K562 (cell line): ENCODE measurements around the gene COL24A1. TPM values are rescaled to one million over a fixed set of nuclear protein-coding genes. Genes with fewer than 3 reads are reported as not detected.

Experiments used
- ATAC-seq: fragments of 200-7000 bp; cut with Tn5 transposase; 3 replicates; pipeline ENCODE4 v1.9.1; 2020; ENCODE audit warnings: moderate library complexity
- BruUV-seq: library from RNA; stranded (reverse); fragments of 400-500 nt; replicated peaks from 2 replicates; lab custom pipeline; 2021; lab: Mats Ljungman, UMichigan
- CTCF ChIA-PET: fragments of 300-600 bp; formaldehyde crosslinking; extraction: SDS; loops from one replicate; lab custom pipeline; 2021; ENCODE audit warnings: low intra/inter-chr PET ratio; lab: Yijun Ruan, JAX
- POLR2A ChIA-PET: fragments of 300-600, 350-650 bp; sonication (Branson Sonifier 250); formaldehyde crosslinking; extraction: SDS; loops from one replicate; lab custom pipeline; 2021; ENCODE audit warnings: antibody characterized with exemption, inconsistent platforms; lab: Yijun Ruan, JAX
- DNase-seq, 4 experiments: peaks; one replicate each; pipeline versions ENCODE4 v3.0.0 to v3.0.0-alpha.2; 2011 to 2018; ENCODE audit warnings: low spot score in 3 of 4, mixed read lengths in 3 of 4; ENCODE audit errors: extremely low read depth in 1 of 4
- FAIRE-seq: peaks from 2 replicates; lab custom pipeline; 2011; peaks lifted over from hg19 to GRCh38; lab: Jason Lieb, UNC
- H2AFZ ChIP-seq: 2 replicates; pipeline ENCODE4 v1.6.0; 2011; ENCODE audit warnings: low read depth, low read length, control low read depth, inconsistent platforms
- H3K27ac ChIP-seq: fragments of 200-600 bp; 3 replicates; pipeline ENCODE4 v1.8.0; 2011; ENCODE audit warnings: low read depth, mild to moderate bottlenecking, control low read depth, inconsistent platforms, low read length, moderate library complexity, mixed read lengths; ENCODE audit errors: extremely low read depth
- H3K27me3 ChIP-seq, 2 experiments: fragments of 300-600 bp in 1 of 2; 2 replicates in 1 of 2; 3 replicates in 1 of 2; pipeline versions ENCODE4 v1.6.0 to v1.8.0; 2011; ENCODE audit warnings: inconsistent platforms in 2 of 2, low read length in 2 of 2, mild to moderate bottlenecking in 1 of 2, mixed read lengths in 1 of 2, moderate library complexity in 1 of 2; ENCODE audit not compliant: control insufficient read depth in 2 of 2, insufficient read depth in 2 of 2
- H3K36me3 ChIP-seq: fragments of 300-600 bp; 3 replicates; pipeline ENCODE4 v1.8.0; 2011; ENCODE audit warnings: mild to moderate bottlenecking, low read length, inconsistent platforms; ENCODE audit not compliant: control insufficient read depth, insufficient read depth
- H3K4me1 ChIP-seq, 2 experiments: fragments of 200-600 bp in 1 of 2; replicated peaks in 1 of 2; 2 replicates in 1 of 2; 3 replicates in 1 of 2; pipeline versions ENCODE4 v1.5.1 to v1.8.0; 2011; ENCODE audit warnings: inconsistent platforms in 2 of 2, low read length in 2 of 2, mild to moderate bottlenecking in 1 of 2, mixed read lengths in 1 of 2, moderate library complexity in 1 of 2; ENCODE audit not compliant: control insufficient read depth in 2 of 2, insufficient read depth in 2 of 2
- H3K4me2 ChIP-seq: 2 replicates; pipeline ENCODE4 v1.6.1; 2011; ENCODE audit warnings: low read length, control low read depth, inconsistent platforms, mixed read lengths; ENCODE audit not compliant: insufficient read depth
- H3K4me3 ChIP-seq: fragments of 200-600 bp; sonication (generic), shearing (Covaris generic); 2 replicates; pipeline ENCODE4 v1.5.1; 2016; ENCODE audit warnings: control low read depth, inconsistent platforms
- H3K79me2 ChIP-seq: fragments of 200-600 bp; 3 replicates; pipeline ENCODE4 v1.8.0; 2011; ENCODE audit warnings: low read length, inconsistent platforms; ENCODE audit not compliant: control insufficient read depth, insufficient read depth
- H3K9ac ChIP-seq, 2 experiments: 2 replicates each; pipeline versions ENCODE4 v1.6.0 to v1.6.1; 2011; ENCODE audit warnings: low read depth in 2 of 2, low read length in 2 of 2, control low read depth in 1 of 2, inconsistent platforms in 1 of 2, mild to moderate bottlenecking in 1 of 2, mixed read lengths in 1 of 2; ENCODE audit not compliant: insufficient read depth in 1 of 2
- H3K9me1 ChIP-seq: one replicate; pipeline ENCODE4 v1.6.0; 2011; ENCODE audit warnings: inconsistent platforms, mild to moderate bottlenecking, low read length, moderate library complexity; ENCODE audit not compliant: control insufficient read depth, insufficient read depth
- H3K9me3 ChIP-seq: replicated peaks from 2 replicates; pipeline ENCODE4 v1.5.1; 2011; ENCODE audit warnings: low read depth, low read length, inconsistent platforms; ENCODE audit not compliant: control insufficient read depth, insufficient read depth
- H4K20me1 ChIP-seq: replicated peaks from 2 replicates; pipeline ENCODE4 v1.6.1; 2011; ENCODE audit warnings: low read length, inconsistent platforms, mixed read lengths; ENCODE audit not compliant: control insufficient read depth, insufficient read depth
- ARID2 ChIP-seq: fragments of 450-650 bp; IDR thresholded peaks from 2 replicates; pipeline ENCODE4 v1.6.1; 2017; ENCODE audit warnings: antibody characterized with exemption, mild to moderate bottlenecking
- BDP1 ChIP-seq: IDR thresholded peaks from 3 replicates; pipeline ENCODE4 v1.6.1; 2011; ENCODE audit not compliant: insufficient read length, insufficient read depth
- CBX2 ChIP-seq: fragments of 200-600 bp; sonication (generic); IDR thresholded peaks from one replicate; pipeline ENCODE4 v1.6.1; 2012; ENCODE audit warnings: mild to moderate bottlenecking, low read length, inconsistent platforms; ENCODE audit not compliant: insufficient read depth, poor library complexity, severe bottlenecking
- CBX5 ChIP-seq: IDR thresholded peaks from 2 replicates; pipeline ENCODE4 v1.6.1; 2014; ENCODE audit warnings: low read depth, borderline replicate concordance
- ELK3 ChIP-seq: fragments of 450-650 bp; formaldehyde crosslinking; IDR thresholded peaks from 2 replicates; pipeline ENCODE4 v1.4.0; 2020; ENCODE audit warnings: mild to moderate bottlenecking
- LCOR ChIP-seq: sonication (generic); formaldehyde crosslinking; IDR thresholded peaks from 2 replicates; pipeline ENCODE4 v1.8.0; 2022; ENCODE audit warnings: mild to moderate bottlenecking, missing genetic modification reagents
- NFYB ChIP-seq: IDR thresholded peaks from 2 replicates; pipeline ENCODE4 v1.6.1; 2011; ENCODE audit warnings: mild to moderate bottlenecking, moderate library complexity; ENCODE audit not compliant: insufficient read length; ENCODE audit errors: extremely low read depth
- PHB2 ChIP-seq: fragments of 450-650 bp; IDR thresholded peaks from 2 replicates; pipeline ENCODE4 v1.6.1; 2017; ENCODE audit warnings: low read depth
- PREB ChIP-seq: sonication (generic); formaldehyde crosslinking; IDR thresholded peaks from 2 replicates; pipeline ENCODE4 v1.8.1; 2023; ENCODE audit warnings: mild to moderate bottlenecking, missing genetic modification reagents
- SMARCE1 ChIP-seq: fragments of 450-650 bp; IDR thresholded peaks from 2 replicates; pipeline ENCODE4 v1.7.1; 2016; ENCODE audit warnings: mild to moderate bottlenecking
- SRF ChIP-seq, 2 experiments: fragments of 250-450, 450-650 bp in 1 of 2; sonication (Bioruptor Pico) in 1 of 2; sonication (generic) in 1 of 2; formaldehyde crosslinking; IDR thresholded peaks; 2 replicates each; pipeline versions ENCODE4 v1.5.0 to v1.5.1; 2020 to 2022; ENCODE audit warnings: mild to moderate bottlenecking in 1 of 2, missing genetic modification reagents in 1 of 2
- USF1 ChIP-seq: sonication (generic); formaldehyde crosslinking; IDR thresholded peaks from 2 replicates; pipeline ENCODE4 v1.9.0; 2022; ENCODE audit warnings: mild to moderate bottlenecking, missing genetic modification reagents
- WGBS: fragments of 100-300 bp; shearing (Covaris generic); methylation state at CpG from one replicate; pipeline ENCODE4 v1.1.6; 2016; ENCODE audit warnings: low coverage, mixed read lengths; ENCODE audit not compliant: insufficient coverage; ENCODE audit errors: missing lambda C conversion rate; 5-methylcytosine and 5-hydroxymethylcytosine counted together
- in situ Hi-C: fragments of 300-500 bp; cut with MboI; formaldehyde crosslinking; loops from 4 replicates; pipeline ENCODE4 v1.15.0; 2018; ENCODE audit warnings: inconsistent platforms, mixed read lengths
- intact Hi-C: fragments of 100-400 bp; cut with micrococcal nuclease; formaldehyde crosslinking; loops from 2 replicates; pipeline ENCODE4 v1.14.2; 2022
- polyA plus RNA-seq, 8 experiments: library from polyadenylated mRNA; depleted of rRNA in 4 of 8; stranded (reverse) in 5 of 8; unstranded in 3 of 8; fragments of >200 nt; fragmentation: Nextera tagmentation in 2 of 8; fragmentation: Illumina TruSeq in 1 of 8; extraction: Ambion mirVana in 2 of 8; extraction: Trizol in 1 of 8; gene quantifications; 2 replicates each; pipeline versions ENCODE4 v1.2.1 to v1.2.3, GENCODE V29; 2011 to 2014; ENCODE audit warnings: inconsistent platforms in 1 of 8, missing spikeins in 1 of 8
- total RNA-seq, 7 experiments: library from RNA; depleted of rRNA in 6 of 7; stranded (reverse); fragments of >200 nt in 6 of 7; fragmentation: Illumina TruSeq in 2 of 7; extraction: Trizol in 2 of 7; gene quantifications; 2 replicates each; pipeline versions ENCODE4 v1.2.1 to v1.2.3, GENCODE V29; 2011 to 2021; ENCODE audit warnings: low replicate concordance in 1 of 7
- TF ChIP-seq, protein P1 (sequence below), 3 experiments: fragments of 200-800 bp in 1 of 3; sonication (Bioruptor generic) in 1 of 3; sonication (generic) in 1 of 3; formaldehyde crosslinking in 1 of 3; IDR thresholded peaks; 2 replicates each; pipeline versions ENCODE4 v1.6.1 to v1.8.0; 2016 to 2022; ENCODE audit warnings: mild to moderate bottlenecking in 2 of 3, missing compliant biosample characterization in 2 of 3, missing genetic modification characterization in 2 of 3, missing genetic modification reagents in 1 of 3

Gene COL24A1
- total and polyA plus RNA-seq, 9 of the 15 experiments (the other 6 are each of a cell fraction or from before 2014, with no cell fraction given): 0.01 to 0.06 (median 0.03) TPM; not detected in 2

DNA sequence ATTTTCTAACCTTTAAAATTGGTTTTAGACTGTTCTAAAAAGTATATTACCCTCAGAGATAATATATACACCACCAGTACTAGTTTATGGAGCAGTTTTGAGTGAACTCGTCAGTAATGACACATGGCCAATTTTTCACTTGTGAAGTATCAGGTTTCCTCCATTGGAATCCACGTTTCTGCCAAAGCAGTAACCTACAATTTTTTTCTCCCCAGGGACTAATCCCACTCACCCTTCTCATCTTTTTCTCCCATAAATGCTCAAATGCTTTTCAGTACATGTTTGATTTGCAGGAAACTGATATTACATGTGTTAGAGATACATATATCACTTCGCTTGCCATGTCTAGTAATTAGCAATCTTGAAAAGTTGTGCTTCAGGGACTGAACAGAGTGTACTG lies 94.1 kb downstream of the COL24A1 start:
- no peaks in the 10 kb centered on the region for H4K20me1 ChIP-seq
- no peak for TF ChIP-seq USF1 (CRISPR knock-in tag)
- TF ChIP-seq SRF (CRISPR knock-in tag; IDR thresholded peaks at IDR 0.05): no peak
- no peak for TF ChIP-seq PREB (CRISPR knock-in tag)
- no peak for TF ChIP-seq PHB2
- no peak for TF ChIP-seq ELK3 (CRISPR knock-in tag)
- TF ChIP-seq ARID2: no peak
- TF ChIP-seq BDP1: no peak
- TF ChIP-seq LCOR: no peak
- TF ChIP-seq, protein P1, sequence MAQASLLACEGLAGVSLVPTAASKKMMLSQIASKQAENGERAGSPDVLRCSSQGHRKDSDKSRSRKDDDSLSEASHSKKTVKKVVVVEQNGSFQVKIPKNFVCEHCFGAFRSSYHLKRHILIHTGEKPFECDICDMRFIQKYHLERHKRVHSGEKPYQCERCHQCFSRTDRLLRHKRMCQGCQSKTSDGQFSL (CRISPR knock-in tag; IDR thresholded peaks at IDR 0.05): no peak
- TF ChIP-seq, protein P1 (tag; IDR thresholded peaks at IDR 0.05): no peak
- TF ChIP-seq NFYB: no peak
- TF ChIP-seq CBX2: no peak
- TF ChIP-seq SMARCE1: no peak
- no peak for TF ChIP-seq CBX5
- H3K9me3 ChIP-seq: no peaks in the 10 kb centered on the region
- H3K4me2 ChIP-seq: no peak overlapping the region
- no peak overlapping the region for H3K27ac ChIP-seq
- CTCF ChIA-PET: no interaction called here
- H3K79me2 ChIP-seq: no peaks in the 10 kb centered on the region
- no peaks in the 10 kb centered on the region for H3K4me1 ChIP-seq
- no peak for FAIRE-seq
- POLR2A ChIA-PET: no interaction called here
- no peak for ATAC-seq
- no peaks in the 10 kb centered on the region for H3K27me3 ChIP-seq
- intact Hi-C loops (no loop called here), in situ Hi-C loops (no loop called here)
- no peaks in the 10 kb centered on the region for H3K36me3 ChIP-seq
- no peak overlapping the region for H3K4me3 ChIP-seq
- DNase-seq: no peak
- H3K9me1 ChIP-seq: no peaks in the 10 kb centered on the region
- no peak overlapping the region for H3K9ac ChIP-seq
- WGBS: 0% methylated on average over 3 of the region's 3 CpGs
- BruUV-seq: no TSS peak
- H2AFZ ChIP-seq: no peak overlapping the region
